LoVo (cell line): ENCODE data around the gene DDIT3.

Experiments
- DNase-seq: peaks from one replicate; pipeline ENCODE4 v3.0.0-alpha.2; 2016; ENCODE audit warnings: low spot score

The DDIT3 gene

GRCh38 chr12:57485695-57486094, 34.6 kb downstream of the DDIT3 start:
- DNase-seq = no peak

DNA sequence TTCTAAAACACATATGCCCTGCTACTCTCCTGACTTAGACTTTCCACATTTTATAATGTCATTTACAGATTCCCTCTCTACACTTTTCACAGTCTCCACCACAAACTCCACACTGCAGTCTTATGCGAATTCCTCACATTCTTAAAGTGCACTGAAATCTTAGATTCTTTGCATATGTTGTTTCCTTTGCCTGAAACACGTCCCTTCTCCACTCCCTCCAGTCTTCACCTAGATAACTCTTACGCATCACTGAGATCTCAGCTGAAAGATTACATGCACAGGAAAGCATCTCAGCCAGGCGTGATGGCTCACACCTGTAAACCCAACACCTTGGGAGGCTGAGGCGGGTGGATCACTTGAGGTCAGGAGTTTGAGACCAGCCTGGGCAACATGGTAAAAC, 36.8 kb downstream of the DDIT3 start:
- no peak for DNase-seq

GRCh38 chr12:57481671-57482070, 38.6 kb downstream of the DDIT3 start:
- no peak for DNase-seq

GRCh38 chr12:57479376-57480115, 40.8 kb downstream of the DDIT3 start, which contains the start of gene ARHGAP9:
TSS of gene ARHGAP9 (minus strand) at chr12:57479866. CDS start at chr12:57479406, 460 bp downstream.
- DNase-seq = no peak

DNA sequence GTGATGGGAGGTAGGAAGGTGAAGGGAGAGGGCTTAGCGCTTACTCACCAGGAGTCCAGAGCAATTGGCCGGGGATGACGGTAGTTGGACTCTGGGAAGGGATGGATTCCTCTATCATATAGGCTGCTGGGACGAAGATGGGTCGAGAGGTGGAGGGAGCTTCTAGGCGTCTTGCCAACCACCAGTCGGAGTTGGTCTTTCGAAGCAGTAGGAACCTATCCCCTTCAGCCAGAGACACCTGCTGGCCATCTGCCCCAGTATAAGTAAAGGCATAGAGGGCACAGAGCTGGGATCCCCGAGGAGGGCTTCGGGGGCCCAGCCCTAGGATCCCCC, 41.3 kb downstream of the DDIT3 start:
- DNase-seq = no peak

DNA sequence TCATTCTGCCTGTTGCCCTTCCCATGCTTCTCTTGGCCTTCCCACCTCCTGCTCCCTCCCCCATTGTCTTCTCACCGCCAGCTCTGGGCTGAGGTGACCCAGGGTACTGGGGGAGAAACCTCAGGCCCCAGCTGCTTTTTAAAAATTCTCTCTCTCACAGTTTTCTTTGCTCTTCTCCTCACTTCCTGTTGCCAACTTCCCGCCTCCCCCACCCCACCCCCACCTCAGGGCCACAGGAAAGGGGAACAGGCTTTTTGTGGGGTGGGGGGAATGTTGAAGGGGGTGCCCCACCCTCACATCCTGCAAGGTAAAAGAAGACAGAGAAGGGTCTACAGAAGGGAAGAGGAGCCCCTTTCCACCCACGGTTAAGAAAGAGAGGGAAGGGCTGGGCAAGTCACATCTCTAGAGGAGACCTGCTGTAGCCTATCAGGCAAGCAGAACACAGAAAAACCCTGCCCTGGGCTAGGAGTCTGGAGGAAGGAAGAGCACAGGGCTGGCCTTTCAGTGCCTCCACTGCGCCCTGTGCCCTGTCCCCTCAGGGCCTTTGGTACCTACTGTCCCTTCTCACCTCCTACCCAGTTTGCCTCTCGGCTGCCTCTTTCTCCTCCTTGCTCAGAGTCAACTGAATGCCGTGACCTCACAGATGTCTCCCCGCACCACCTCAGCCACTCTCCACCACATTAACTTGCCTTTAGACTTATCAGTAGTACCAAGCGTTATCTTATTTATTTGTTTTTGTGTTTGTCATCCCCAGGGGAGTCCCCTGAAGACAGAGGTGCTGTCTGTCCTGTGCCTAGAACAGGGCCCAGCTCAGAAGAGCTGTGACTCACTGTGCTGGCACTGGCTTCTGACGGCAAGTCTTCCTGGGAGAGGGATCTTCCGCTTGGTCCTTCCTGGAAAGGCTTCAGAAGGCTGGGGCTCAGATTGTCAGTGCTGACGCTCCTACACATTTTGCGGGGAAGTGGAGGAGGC, 42.3 kb downstream of the DDIT3 start:
- DNase-seq = no peak

DNA sequence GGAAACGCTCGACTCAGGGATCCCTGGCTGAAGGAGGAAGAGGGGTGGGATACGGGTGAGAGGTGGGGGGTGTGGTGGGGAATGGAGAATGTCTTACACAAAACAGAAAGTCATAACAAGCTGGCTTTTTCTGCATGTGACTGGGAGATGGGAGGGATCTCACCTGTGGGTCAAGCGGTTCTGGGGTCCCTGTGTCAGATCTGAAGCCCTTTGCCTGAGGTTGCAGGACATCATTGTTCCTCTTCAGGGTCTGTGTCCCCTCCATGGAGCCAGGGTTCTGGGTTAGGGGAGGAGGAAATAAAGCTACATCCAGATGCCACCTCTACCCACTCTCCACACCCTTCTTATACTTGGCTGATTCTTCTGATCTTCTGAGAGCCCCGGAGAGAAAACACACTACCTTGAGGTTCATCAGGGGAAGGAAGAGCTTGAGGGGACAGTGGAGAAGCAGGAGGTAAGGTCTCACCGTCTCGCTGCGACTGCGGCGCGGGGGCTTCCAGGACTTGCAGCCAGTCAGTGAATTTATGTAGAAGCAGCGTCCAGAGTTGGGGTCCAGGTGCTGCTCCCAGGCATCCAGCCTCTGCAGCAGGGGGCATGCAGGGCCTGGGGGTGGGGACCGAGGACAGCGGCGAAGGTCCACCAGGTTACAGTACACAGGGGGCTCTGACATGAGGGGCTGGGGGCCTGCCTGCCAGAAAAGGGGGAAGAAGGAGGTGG, 43.2 kb downstream of the DDIT3 start:
- no peak for DNase-seq

DNA sequence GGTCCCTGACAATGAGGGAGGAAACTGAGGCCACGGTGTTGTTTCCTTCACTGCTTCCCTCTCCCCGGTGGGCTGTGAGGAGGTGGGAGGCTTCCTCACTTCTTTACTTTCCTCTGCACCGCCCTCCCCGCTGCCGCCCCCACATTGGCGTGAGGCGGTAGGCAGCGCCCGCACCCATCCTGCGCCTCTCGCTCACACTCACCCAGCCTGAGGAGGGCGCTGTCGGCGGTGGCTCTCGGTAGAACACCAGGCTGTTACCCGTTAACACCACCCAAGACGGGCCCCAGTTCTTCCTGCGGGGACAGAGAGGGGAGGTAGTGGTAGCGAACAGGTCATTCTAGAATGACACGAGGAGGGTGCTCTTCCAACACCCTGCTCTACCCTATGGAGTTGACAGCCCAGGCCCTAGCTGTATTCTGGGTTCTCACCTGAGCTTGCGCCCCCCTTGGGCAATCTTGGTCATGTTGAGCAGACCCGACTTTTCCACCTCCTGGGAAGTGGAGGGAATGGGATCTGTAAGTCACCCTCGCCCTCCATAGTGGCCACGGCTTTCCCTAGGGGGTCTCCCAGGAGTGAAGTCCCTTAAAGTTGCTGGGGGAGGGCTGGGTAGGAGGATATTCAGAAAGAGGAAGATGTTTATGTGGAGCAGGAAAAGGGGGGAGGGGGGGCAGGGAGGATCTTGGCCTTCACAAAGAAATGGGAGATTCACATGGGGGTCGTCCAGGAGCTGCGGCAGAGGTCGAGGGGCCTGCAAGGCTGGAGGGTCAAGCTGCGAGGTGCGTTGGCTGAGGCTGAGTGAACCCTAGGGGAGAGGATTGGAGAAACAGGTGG, 43.9 kb downstream of the DDIT3 start:
- DNase-seq = no peak

- DNase-seq = no peak
These were observed 44.8 kb downstream of the DDIT3 start for GRCh38 chr12:57475271-57476161.

DNA sequence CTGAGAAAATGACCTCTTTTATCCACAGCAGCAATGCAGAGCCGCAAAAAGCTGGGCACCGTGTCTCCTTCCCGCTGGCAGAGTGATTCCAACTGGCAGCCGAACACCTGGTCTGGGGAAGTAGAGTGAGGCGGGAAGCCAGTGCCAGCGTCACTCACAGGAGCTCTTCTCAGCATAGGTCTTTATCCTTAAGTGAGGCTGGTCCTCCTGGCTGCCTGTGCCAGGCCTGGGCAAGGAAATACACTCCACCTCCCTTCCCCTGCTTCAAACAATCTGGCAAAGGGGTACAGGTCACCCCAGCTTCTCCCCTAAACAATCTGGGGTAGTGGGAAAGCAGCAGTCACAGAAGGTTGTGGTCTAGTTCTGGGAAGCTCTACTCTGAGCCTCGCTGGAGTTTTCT, 45.5 kb downstream of the DDIT3 start:
- no peak for DNase-seq

DNA sequence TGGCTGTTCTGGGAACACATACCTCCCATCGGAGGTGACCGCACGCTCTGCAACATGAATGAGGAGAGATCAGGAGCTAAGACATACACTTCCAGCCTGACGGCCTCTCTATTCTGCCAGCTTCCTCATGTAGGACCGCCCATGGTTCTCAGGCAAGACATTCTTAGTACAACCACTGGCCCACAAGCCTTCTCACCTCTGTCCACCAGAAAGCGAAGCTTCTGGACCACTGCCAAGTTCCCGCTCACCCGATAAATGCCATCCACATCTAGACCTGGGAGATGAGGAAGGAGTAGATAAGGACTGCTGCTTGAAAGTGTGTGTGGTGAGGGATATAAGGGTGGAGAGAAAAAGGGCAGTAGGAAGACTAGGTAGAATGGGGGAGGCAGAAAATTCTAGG, 45.9 kb downstream of the DDIT3 start:
- DNase-seq = no peak

DNA sequence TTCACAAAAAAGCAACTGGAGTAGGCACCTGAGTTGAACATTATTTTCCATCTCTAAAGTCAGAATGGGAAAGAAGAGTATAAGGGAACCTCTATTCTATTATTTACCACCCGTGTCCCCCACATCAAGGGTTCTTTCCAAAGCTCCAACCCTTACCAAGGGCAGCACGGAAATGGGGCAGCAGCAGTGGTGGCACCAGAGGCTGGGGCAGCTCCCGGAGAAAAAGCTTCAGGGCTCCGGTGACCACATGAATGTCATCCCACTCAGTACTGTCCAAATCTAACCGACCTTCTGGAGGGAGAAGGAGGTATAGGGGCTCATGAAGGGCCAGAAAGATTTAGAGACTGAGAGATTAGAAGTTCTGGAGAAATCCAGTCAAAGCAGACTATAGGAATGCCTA, 46.4 kb downstream of the DDIT3 start:
- DNase-seq = no peak

DNA sequence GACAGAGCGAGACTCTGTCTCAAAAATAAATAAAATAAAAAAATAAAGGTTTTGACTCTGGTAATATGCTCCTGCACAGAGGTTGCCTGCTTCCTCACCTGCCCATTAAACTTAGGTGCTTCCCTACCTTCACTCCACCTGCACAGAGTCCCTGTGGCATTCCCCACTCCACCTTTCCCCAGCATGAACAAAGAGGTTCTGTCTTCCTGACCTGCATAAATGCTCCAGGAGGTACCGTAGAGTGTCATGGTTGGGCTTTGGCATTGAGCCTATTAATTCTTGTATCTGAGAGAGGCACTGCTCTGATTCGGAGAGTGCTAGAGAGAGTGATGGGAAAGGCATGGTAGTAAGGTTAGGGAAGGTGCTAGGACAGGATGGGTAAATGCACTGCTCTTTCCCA, 46.9 kb downstream of the DDIT3 start:
- DNase-seq = no peak

DNA sequence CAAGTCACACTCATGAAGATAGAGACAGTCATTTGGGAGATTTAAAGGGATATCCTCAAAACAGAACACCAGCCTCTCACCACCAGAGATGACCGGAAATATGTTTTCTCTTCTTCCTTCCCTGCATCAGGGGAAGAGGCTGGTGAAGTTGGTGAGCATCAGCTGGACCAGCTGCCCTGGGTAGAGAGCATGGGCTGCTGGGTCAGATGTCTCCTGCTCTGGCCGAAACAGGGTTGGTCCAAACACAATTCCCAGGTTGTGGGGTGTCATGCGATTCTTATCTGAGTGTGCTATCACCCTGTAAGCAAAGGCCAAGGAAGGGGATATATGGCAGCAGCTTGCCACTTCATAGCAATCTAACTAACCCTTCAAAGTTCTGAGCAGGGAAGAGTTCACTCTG, 47.9 kb downstream of the DDIT3 start:
- DNase-seq = no peak

DNA sequence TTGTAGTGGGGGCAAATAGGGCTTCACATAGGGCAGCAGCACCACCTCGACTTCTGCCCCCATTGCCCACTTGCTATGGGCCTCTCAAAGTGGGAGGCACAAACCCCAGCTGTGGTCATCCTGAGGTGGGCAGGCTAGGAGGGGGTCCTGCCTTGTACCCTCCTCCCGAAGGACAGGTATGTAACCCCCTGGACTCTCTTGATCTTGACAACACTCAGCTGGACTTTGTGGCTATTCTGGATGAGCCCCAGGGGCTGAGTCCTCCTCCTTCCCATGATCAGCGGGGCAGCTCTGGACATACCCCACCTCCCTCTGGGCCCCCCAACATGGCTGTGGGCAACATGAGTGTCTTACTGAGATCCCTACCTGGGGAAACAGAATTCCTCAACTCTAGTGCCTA, 48.7 kb downstream of the DDIT3 start:
- no peak for DNase-seq

DNA sequence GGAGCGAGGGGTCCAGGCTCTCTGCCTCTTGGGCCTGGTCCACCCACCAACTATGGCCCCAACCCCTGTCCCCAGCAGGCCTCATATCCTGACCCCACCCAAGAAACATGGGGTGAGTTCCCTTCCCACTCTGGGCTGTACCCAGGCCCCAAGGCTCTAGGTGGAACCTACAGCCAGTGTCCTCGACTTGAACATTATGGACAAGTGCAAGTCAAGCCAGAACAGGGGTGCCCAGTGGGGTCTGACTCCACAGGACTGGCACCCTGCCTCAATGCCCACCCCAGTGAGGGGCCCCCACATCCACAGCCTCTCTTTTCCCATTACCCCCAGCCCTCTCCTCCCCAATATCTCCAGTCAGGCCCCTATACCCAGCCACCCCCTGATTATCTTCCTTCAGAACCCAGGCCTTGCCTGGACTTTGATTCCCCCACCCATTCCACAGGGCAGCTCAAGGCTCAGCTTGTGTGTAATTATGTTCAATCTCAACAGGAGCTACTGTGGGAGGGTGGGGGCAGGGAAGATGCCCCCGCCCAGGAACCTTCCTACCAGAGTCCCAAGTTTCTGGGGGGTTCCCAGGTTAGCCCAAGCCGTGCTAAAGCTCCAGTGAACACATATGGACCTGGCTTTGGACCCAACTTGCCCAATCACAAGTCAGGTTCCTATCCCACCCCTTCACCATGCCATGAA, 49.2 kb downstream of the DDIT3 start:
- no peak for DNase-seq

- DNase-seq = no peak
These were observed 49.9 kb downstream of the DDIT3 start for GRCh38 chr12:57470286-57470969.

GRCh38 chr12:57469296-57470164, 50.8 kb downstream of the DDIT3 start:
- DNase-seq = no peak

- no peak for DNase-seq
These were observed 52.4 kb downstream of the DDIT3 start for GRCh38 chr12:57467915-57468314.
